Measurements from ENCODE around the gene CHFR. TPM values are rescaled to one million over a fixed set of nuclear protein-coding genes. Genes with fewer than 3 reads are reported as not detected.

Gene CHFR
- total and polyA plus RNA-seq, 4 donors, result 7.0 to 23.4 (median 14.6) TPM

DNA sequence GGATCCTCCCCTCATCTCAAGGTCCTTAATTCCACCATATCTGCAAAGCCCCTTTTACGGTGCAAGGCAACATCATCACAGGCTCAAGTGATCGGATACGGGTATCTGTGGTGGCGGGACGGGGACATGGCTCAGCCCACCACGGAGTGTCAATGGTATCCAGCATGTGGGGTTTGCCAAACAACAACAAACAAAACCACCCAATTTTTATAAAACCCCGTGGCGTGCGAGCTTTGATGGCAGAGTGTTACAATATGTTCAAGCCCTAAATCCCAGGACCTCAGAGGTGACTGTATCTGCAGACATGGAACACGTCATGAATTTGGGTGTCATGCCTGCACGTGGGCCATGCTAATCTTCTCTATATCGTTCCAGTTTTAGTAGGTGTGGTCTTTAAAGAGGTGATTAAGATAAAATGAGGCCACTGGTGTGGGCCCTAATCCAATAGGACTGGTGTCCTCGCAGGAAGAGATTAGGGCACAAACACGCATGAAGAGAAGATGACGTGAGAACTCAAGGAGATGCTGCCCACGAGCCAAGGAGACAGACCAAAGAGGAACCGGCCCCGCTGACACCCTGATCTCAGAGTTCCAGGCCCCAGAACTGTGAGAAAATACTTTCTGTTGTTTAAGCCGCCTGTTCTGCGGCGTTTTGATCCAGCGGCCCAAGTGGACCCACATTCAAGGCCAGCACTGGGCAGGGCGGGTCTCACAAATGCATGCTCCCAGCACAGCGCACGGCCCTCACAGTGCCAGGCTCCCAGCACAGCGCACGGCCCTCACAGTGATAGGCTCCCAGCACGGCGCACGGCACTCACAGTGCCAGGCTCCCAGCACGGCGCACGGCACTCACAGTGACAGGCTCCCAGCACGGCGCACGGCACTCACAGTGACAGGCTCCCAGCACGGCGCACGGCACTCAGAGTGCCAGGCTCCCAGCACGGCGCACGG is 52.1 kb downstream of the CHFR start:
- TF ChIP-seq, protein P1, sequence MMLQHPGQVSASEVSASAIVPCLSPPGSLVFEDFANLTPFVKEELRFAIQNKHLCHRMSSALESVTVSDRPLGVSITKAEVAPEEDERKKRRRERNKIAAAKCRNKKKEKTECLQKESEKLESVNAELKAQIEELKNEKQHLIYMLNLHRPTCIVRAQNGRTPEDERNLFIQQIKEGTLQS (IDR thresholded peaks at IDR 0.05), result no peak
- no peak for TF ChIP-seq TAF1 (conservative IDR thresholded peaks at IDR 0.05)
- no peak for TF ChIP-seq SP1 (IDR thresholded peaks at IDR 0.05)
- TF ChIP-seq NR2F2 (IDR thresholded peaks at IDR 0.05), result no peak
- no peak for TF ChIP-seq RAD21 (IDR thresholded peaks at IDR 0.05)
- TF ChIP-seq GABPA (IDR thresholded peaks at IDR 0.05 in 1 of 2, conservative IDR thresholded peaks at IDR 0.05 in 1 of 2), result no peak
- no peak for TF ChIP-seq FOXA1 (IDR thresholded peaks at IDR 0.05)
- no peak for TF ChIP-seq FOXA2 (IDR thresholded peaks at IDR 0.05)
- TF ChIP-seq EGR1 (IDR thresholded peaks at IDR 0.05; ENCODE audit: low read depth in 2 of 2), result no peak
- no peak for TF ChIP-seq HNF4A (conservative IDR thresholded peaks at IDR 0.05)
- TF ChIP-seq, protein P2, sequence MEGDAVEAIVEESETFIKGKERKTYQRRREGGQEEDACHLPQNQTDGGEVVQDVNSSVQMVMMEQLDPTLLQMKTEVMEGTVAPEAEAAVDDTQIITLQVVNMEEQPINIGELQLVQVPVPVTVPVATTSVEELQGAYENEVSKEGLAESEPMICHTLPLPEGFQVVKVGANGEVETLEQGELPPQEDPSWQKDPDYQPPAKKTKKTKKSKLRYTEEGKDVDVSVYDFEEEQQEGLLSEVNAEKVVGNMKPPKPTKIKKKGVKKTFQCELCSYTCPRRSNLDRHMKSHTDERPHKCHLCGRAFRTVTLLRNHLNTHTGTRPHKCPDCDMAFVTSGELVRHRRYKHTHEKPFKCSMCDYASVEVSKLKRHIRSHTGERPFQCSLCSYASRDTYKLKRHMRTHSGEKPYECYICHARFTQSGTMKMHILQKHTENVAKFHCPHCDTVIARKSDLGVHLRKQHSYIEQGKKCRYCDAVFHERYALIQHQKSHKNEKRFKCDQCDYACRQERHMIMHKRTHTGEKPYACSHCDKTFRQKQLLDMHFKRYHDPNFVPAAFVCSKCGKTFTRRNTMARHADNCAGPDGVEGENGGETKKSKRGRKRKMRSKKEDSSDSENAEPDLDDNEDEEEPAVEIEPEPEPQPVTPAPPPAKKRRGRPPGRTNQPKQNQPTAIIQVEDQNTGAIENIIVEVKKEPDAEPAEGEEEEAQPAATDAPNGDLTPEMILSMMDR (IDR thresholded peaks at IDR 0.05; ENCODE audit: low read depth, low read length, missing input control), result no peak
- TF ChIP-seq, protein P3, sequence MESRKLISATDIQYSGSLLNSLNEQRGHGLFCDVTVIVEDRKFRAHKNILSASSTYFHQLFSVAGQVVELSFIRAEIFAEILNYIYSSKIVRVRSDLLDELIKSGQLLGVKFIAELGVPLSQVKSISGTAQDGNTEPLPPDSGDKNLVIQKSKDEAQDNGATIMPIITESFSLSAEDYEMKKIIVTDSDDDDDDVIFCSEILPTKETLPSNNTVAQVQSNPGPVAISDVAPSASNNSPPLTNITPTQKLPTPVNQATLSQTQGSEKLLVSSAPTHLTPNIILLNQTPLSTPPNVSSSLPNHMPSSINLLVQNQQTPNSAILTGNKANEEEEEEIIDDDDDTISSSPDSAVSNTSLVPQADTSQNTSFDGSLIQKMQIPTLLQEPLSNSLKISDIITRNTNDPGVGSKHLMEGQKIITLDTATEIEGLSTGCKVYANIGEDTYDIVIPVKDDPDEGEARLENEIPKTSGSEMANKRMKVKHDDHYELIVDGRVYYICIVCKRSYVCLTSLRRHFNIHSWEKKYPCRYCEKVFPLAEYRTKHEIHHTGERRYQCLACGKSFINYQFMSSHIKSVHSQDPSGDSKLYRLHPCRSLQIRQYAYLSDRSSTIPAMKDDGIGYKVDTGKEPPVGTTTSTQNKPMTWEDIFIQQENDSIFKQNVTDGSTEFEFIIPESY (IDR thresholded peaks at IDR 0.05), result no peak
- Histone ChIP-seq H3K4me1 (ENCODE audit: control insufficient read depth in 4 of 4, insufficient read depth in 4 of 4, low read length in 3 of 4) (no peaks in the 10 kb centered on the region), H3K27me3 (ENCODE audit: control insufficient read depth in 4 of 4, insufficient read depth in 4 of 4, low read length in 3 of 4) (no peaks in the 10 kb centered on the region), H3K9me3 (ENCODE audit: control insufficient read depth in 4 of 4, low read length in 3 of 4) (no peaks in the 10 kb centered on the region), H3K27ac (ENCODE audit: low read depth in 1 of 2, low read length in 2 of 2) (no peak overlapping the region), H3K4me3 (ENCODE audit: low read depth in 1 of 3, low read length in 3 of 3) (no peak overlapping the region), H3K36me3 (ENCODE audit: control insufficient read depth in 4 of 4, insufficient read depth in 3 of 4, low read depth in 1 of 4, low read length in 3 of 4) (peaks cover 0 to 21% (median 6%) of the 10 kb centered on the region in 4 donors), H3K9ac (ENCODE audit: low read depth in 1 of 2, low read length in 2 of 2) (no peak overlapping the region)
- 94% methylated on average over 42 of the region's 42 CpGs for WGBS
- DNase-seq (ENCODE audit: low spot score), result no peak

DNA sequence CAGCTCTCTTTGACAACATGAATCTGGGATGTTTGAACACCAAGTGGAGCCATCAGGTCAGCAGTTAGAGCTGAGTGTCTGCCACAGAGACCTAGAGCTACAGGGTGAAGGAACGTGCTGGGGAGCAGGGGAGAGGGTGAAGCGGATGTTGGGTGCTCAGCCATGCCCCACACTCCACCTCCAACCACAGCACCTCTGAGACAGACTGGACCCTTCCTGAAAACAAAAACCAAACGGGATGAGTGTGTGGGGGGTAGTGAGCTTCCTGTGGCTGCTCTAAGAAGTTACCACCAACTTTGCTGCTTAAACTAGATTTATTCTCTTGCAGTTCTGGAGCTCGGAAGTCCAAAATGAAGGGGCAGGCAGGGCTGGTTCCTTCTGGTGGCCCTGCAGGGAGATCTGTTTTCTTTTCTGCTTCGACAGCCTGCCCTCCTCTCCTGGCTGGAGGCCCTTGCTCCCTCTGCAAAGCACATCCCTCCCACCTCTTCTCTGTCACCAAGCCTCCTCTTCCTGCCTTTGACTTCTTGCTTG is 53.2 kb downstream of the CHFR start:
- TF ChIP-seq FOXA1 (IDR thresholded peaks at IDR 0.05) (no peak), NR2F2 (IDR thresholded peaks at IDR 0.05) (no peak), RAD21 (IDR thresholded peaks at IDR 0.05) (no peak), TAF1 (conservative IDR thresholded peaks at IDR 0.05) (no peak), RXRA (IDR thresholded peaks at IDR 0.05) (no peak), YY1 (IDR thresholded peaks at IDR 0.05) (no peak), JUND (IDR thresholded peaks at IDR 0.05) (no peak)
- TF ChIP-seq, protein P4, sequence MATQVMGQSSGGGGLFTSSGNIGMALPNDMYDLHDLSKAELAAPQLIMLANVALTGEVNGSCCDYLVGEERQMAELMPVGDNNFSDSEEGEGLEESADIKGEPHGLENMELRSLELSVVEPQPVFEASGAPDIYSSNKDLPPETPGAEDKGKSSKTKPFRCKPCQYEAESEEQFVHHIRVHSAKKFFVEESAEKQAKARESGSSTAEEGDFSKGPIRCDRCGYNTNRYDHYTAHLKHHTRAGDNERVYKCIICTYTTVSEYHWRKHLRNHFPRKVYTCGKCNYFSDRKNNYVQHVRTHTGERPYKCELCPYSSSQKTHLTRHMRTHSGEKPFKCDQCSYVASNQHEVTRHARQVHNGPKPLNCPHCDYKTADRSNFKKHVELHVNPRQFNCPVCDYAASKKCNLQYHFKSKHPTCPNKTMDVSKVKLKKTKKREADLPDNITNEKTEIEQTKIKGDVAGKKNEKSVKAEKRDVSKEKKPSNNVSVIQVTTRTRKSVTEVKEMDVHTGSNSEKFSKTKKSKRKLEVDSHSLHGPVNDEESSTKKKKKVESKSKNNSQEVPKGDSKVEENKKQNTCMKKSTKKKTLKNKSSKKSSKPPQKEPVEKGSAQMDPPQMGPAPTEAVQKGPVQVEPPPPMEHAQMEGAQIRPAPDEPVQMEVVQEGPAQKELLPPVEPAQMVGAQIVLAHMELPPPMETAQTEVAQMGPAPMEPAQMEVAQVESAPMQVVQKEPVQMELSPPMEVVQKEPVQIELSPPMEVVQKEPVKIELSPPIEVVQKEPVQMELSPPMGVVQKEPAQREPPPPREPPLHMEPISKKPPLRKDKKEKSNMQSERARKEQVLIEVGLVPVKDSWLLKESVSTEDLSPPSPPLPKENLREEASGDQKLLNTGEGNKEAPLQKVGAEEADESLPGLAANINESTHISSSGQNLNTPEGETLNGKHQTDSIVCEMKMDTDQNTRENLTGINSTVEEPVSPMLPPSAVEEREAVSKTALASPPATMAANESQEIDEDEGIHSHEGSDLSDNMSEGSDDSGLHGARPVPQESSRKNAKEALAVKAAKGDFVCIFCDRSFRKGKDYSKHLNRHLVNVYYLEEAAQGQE (IDR thresholded peaks at IDR 0.05), result no peak
- no peak for DNase-seq (ENCODE audit: low spot score)
- Histone ChIP-seq H3K4me3 (ENCODE audit: low read depth in 1 of 3, low read length in 3 of 3) (no peak overlapping the region), H3K4me1 (ENCODE audit: control insufficient read depth in 4 of 4, insufficient read depth in 4 of 4, low read length in 3 of 4) (peaks cover 0 to 3% (median 2%) of the 10 kb centered on the region in 4 donors), H3K27me3 (ENCODE audit: control insufficient read depth in 4 of 4, insufficient read depth in 4 of 4, low read length in 3 of 4) (no peaks in the 10 kb centered on the region), H3K36me3 (ENCODE audit: control insufficient read depth in 4 of 4, insufficient read depth in 3 of 4, low read depth in 1 of 4, low read length in 3 of 4) (peaks cover 0 to 15% (median 6%) of the 10 kb centered on the region in 4 donors), H3K9me3 (ENCODE audit: control insufficient read depth in 4 of 4, low read length in 3 of 4) (no peaks in the 10 kb centered on the region), H3K27ac (ENCODE audit: low read depth in 1 of 2, low read length in 2 of 2) (no peak overlapping the region), H3K9ac (ENCODE audit: low read depth in 1 of 2, low read length in 2 of 2) (no peak overlapping the region)
- WGBS, result 83% methylated on average over 5 of the region's 5 CpGs
